Measurements from ENCODE around the gene MVK. TPM values are rescaled to one million over a fixed set of nuclear protein-coding genes. Genes with fewer than 3 reads are reported as not detected.

MVK gene
- total and polyA plus RNA-seq, 2 experiments from 2014 or later, result 18.3 to 34.3 TPM

DNA sequence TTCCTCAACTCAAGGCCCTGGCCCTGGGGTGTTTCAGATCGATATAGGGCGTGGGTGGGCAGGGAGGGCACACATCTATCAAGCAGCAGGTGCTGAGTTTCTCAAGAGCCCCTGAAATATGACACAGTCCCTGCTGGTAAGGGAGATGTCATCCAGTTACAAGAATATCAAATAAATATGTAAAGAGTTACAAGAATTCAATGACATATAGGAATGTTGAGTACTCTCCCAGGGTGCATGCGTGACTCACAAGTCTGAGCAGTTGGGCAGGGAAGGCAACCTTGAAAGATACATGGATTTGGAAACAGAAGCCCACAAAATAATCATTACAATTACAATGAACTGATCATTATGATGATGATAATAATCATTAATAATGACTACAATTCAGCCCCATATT, 35.2 kb downstream of the MVK start:
- H3K9me2 ChIP-seq (replicated peaks; ENCODE audit: insufficient read depth), result no peaks in the 10 kb centered on the region
- TF ChIP-seq EZH2 (IDR thresholded peaks at IDR 0.05; ENCODE audit: borderline replicate concordance) (no peak), EZH2phosphoT487 (IDR thresholded peaks at IDR 0.05; ENCODE audit: low read depth, severe bottlenecking, unreplicated experiment) (no peak)
- TF ChIP-seq, protein P1, sequence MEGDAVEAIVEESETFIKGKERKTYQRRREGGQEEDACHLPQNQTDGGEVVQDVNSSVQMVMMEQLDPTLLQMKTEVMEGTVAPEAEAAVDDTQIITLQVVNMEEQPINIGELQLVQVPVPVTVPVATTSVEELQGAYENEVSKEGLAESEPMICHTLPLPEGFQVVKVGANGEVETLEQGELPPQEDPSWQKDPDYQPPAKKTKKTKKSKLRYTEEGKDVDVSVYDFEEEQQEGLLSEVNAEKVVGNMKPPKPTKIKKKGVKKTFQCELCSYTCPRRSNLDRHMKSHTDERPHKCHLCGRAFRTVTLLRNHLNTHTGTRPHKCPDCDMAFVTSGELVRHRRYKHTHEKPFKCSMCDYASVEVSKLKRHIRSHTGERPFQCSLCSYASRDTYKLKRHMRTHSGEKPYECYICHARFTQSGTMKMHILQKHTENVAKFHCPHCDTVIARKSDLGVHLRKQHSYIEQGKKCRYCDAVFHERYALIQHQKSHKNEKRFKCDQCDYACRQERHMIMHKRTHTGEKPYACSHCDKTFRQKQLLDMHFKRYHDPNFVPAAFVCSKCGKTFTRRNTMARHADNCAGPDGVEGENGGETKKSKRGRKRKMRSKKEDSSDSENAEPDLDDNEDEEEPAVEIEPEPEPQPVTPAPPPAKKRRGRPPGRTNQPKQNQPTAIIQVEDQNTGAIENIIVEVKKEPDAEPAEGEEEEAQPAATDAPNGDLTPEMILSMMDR (IDR thresholded peaks at IDR 0.05; ENCODE audit: poor library complexity), result no peak
- H3K4me3 ChIP-seq, result no peak overlapping the region
- no peak for DNase-seq (ENCODE audit: low spot score)
- no peaks in the 10 kb centered on the region for H3K36me3 ChIP-seq (replicated peaks; ENCODE audit: insufficient read depth, low read depth)
- 95% methylated on average over 3 of the region's 3 CpGs for WGBS (ENCODE audit: low lambda C conversion rate, missing lambda C conversion rate)
- no peak overlapping the region for H2AFZ ChIP-seq
- H3K27ac ChIP-seq, result no peak overlapping the region
- H3K4me2 ChIP-seq, result no peak overlapping the region
- no peaks in the 10 kb centered on the region for H4K20me1 ChIP-seq (ENCODE audit: insufficient read depth, poor library complexity, severe bottlenecking)
- H3K27me3 ChIP-seq, result no peaks in the 10 kb centered on the region
- no peaks in the 10 kb centered on the region for H3K79me2 ChIP-seq
- peaks cover 12% of the 10 kb centered on the region for H3K4me1 ChIP-seq (ENCODE audit: insufficient read depth)
- H3K9me3 ChIP-seq (ENCODE audit: low read depth), result no peaks in the 10 kb centered on the region

DNA sequence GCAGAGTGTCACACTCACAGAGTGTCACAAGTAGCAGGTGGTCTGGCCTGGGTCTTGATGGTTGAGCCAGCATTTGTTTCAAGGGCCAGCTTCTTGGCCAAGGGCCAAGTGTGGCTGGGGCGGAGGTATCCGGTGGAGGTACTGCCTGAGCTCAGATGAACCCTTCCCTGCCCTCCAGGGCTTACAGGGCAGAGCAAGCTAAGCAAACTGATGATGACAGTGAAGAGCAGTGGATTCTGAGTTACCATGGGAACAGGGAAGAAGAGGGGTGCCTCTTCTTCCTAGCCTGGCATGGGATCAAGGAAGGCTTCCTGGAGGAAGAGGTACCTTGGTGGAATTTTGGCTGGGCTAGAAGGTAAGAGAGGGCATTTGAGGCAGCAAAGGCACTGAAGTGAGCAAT, 35.7 kb downstream of the MVK start:
- 78% methylated on average over 2 of the region's 2 CpGs for WGBS (ENCODE audit: low lambda C conversion rate, missing lambda C conversion rate)
- Histone ChIP-seq H3K9me2 (replicated peaks; ENCODE audit: insufficient read depth) (no peaks in the 10 kb centered on the region), H3K4me2 (no peak overlapping the region), H3K36me3 (replicated peaks; ENCODE audit: insufficient read depth, low read depth) (no peaks in the 10 kb centered on the region), H3K4me1 (ENCODE audit: insufficient read depth) (peaks cover 12% of the 10 kb centered on the region), H4K20me1 (ENCODE audit: insufficient read depth, poor library complexity, severe bottlenecking) (no peaks in the 10 kb centered on the region), H3K79me2 (no peaks in the 10 kb centered on the region), H3K9me3 (ENCODE audit: low read depth) (no peaks in the 10 kb centered on the region), H3K4me3 (no peak overlapping the region), H2AFZ (no peak overlapping the region), H3K27ac (no peak overlapping the region), H3K27me3 (no peaks in the 10 kb centered on the region)
- no peak for DNase-seq (ENCODE audit: low spot score)
- TF ChIP-seq, protein P1 (IDR thresholded peaks at IDR 0.05; ENCODE audit: poor library complexity), result no peak
- TF ChIP-seq EZH2 (IDR thresholded peaks at IDR 0.05; ENCODE audit: borderline replicate concordance), result no peak
- TF ChIP-seq EZH2phosphoT487 (IDR thresholded peaks at IDR 0.05; ENCODE audit: low read depth, severe bottlenecking, unreplicated experiment), result no peak

DNA sequence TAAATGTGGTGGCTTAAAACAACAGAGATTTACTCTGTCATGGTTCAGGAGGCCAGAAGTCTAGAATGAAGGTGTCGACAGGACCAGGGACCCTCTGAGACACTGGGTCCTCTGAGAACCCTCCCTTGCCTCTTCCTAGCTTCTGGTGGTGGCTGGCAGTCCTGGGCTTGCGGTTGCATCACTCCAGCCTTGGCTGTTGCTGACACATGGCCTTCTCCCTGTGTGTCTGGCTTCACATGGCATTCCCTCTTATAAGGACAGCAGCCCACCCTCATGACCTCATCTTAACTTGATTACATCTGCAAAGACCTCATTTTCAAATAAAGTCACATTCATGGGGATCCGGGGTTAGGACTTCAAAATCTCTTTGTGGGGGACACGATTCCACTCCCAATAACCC, 36.9 kb downstream of the MVK start:
- TF ChIP-seq EZH2phosphoT487 (IDR thresholded peaks at IDR 0.05; ENCODE audit: low read depth, severe bottlenecking, unreplicated experiment), result no peak
- no peak for TF ChIP-seq EZH2 (IDR thresholded peaks at IDR 0.05; ENCODE audit: borderline replicate concordance)
- TF ChIP-seq, protein P1 (IDR thresholded peaks at IDR 0.05; ENCODE audit: poor library complexity), result no peak
- Histone ChIP-seq H4K20me1 (ENCODE audit: insufficient read depth, poor library complexity, severe bottlenecking) (no peaks in the 10 kb centered on the region), H3K9me3 (ENCODE audit: low read depth) (no peaks in the 10 kb centered on the region), H3K4me2 (no peak overlapping the region), H3K79me2 (no peaks in the 10 kb centered on the region), H3K4me3 (no peak overlapping the region), H3K9me2 (replicated peaks; ENCODE audit: insufficient read depth) (no peaks in the 10 kb centered on the region), H3K27me3 (peaks cover 4% of the 10 kb centered on the region), H2AFZ (no peak overlapping the region), H3K36me3 (replicated peaks; ENCODE audit: insufficient read depth, low read depth) (no peaks in the 10 kb centered on the region), H3K27ac (no peak overlapping the region), H3K4me1 (ENCODE audit: insufficient read depth) (peaks cover 12% of the 10 kb centered on the region)
- WGBS (ENCODE audit: low lambda C conversion rate, missing lambda C conversion rate), result 93% methylated on average over 4 of the region's 4 CpGs
- no peak for DNase-seq (ENCODE audit: low spot score)

DNA sequence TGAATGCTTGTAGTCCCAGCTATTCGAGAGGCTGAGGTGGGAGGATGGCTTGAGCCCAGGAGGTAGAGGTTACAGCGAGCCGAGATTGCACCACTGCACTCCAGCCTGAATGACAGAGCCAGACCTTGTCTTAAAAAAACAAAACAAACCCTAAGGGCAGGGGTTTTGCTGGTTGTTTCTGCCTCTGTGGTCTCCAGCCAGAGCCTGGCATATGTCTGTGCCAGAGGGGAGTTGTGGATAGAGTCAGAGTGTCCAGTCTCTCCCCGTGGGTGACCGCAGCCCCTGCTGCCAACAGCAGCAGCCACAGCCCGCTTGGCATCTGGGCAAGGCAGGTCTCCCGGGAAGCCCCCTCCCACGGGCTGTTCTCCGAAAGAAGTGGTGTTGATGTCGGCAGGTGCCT, 37.6 kb downstream of the MVK start:
- Histone ChIP-seq H3K4me2 (no peak overlapping the region), H3K4me1 (ENCODE audit: insufficient read depth) (peaks cover 10% of the 10 kb centered on the region), H3K79me2 (no peaks in the 10 kb centered on the region), H3K9me2 (replicated peaks; ENCODE audit: insufficient read depth) (no peaks in the 10 kb centered on the region), H3K27ac (no peak overlapping the region), H2AFZ (no peak overlapping the region), H3K36me3 (replicated peaks; ENCODE audit: insufficient read depth, low read depth) (no peaks in the 10 kb centered on the region), H3K4me3 (no peak overlapping the region), H3K9me3 (ENCODE audit: low read depth) (no peaks in the 10 kb centered on the region), H3K27me3 (peaks cover 8% of the 10 kb centered on the region), H4K20me1 (ENCODE audit: insufficient read depth, poor library complexity, severe bottlenecking) (no peaks in the 10 kb centered on the region)
- 79% methylated on average over 10 of the region's 10 CpGs for WGBS (ENCODE audit: low lambda C conversion rate, missing lambda C conversion rate)
- no peak for DNase-seq (ENCODE audit: low spot score)
- TF ChIP-seq EZH2 (IDR thresholded peaks at IDR 0.05; ENCODE audit: borderline replicate concordance), result no peak
- TF ChIP-seq, protein P1 (IDR thresholded peaks at IDR 0.05; ENCODE audit: poor library complexity), result no peak
- no peak for TF ChIP-seq EZH2phosphoT487 (IDR thresholded peaks at IDR 0.05; ENCODE audit: low read depth, severe bottlenecking, unreplicated experiment)
